Nephron (organoid): ENCODE results near the gene MICAL3.
A peak's percentile ranks its signal among the peaks of the same experiment; 100 is the strongest.
"Not testable (repeated sequence)": the region's sequence is repeated elsewhere in the genome, so short reads cannot be mapped to it uniquely, and the experiment has no call there.

Experiments used
- H3K27ac Mint-ChIP-seq, 3 experiments: 2 replicates each; pipeline ENCODE4 v1.8.0; 2020; ENCODE audit warnings: mixed read lengths in 3 of 3, mild to moderate bottlenecking in 2 of 3, moderate library complexity in 1 of 3
- H3K27me3 Mint-ChIP-seq: 2 replicates; pipeline ENCODE4 v1.8.0; 2021; ENCODE audit warnings: low read depth, mild to moderate bottlenecking, moderate library complexity, mixed read lengths
- H3K36me3 Mint-ChIP-seq: 2 replicates; pipeline ENCODE4 v1.8.0; 2020; ENCODE audit warnings: low read depth, mixed read lengths
- H3K4me1 Mint-ChIP-seq: 2 replicates; pipeline ENCODE4 v1.8.0; 2020; ENCODE audit warnings: mixed read lengths
- H3K4me3 Mint-ChIP-seq, 3 experiments: 2 replicates each; pipeline ENCODE4 v1.8.0; 2020; ENCODE audit warnings: mild to moderate bottlenecking in 3 of 3, mixed read lengths in 3 of 3, moderate library complexity in 2 of 3
- H3K9me3 Mint-ChIP-seq: 2 replicates; pipeline ENCODE4 v1.8.0; 2020; ENCODE audit warnings: mixed read lengths
- TF ChIP-seq, protein P1 (sequence below), 3 experiments: fragments of 200-600 bp; sonication (generic); IDR thresholded peaks; one replicate each; pipeline ENCODE4 v1.5.0; 2021; ENCODE audit warnings: antibody characterized with exemption in 3 of 3; ENCODE audit not compliant: unreplicated experiment in 3 of 3

The MICAL3 gene

DNA sequence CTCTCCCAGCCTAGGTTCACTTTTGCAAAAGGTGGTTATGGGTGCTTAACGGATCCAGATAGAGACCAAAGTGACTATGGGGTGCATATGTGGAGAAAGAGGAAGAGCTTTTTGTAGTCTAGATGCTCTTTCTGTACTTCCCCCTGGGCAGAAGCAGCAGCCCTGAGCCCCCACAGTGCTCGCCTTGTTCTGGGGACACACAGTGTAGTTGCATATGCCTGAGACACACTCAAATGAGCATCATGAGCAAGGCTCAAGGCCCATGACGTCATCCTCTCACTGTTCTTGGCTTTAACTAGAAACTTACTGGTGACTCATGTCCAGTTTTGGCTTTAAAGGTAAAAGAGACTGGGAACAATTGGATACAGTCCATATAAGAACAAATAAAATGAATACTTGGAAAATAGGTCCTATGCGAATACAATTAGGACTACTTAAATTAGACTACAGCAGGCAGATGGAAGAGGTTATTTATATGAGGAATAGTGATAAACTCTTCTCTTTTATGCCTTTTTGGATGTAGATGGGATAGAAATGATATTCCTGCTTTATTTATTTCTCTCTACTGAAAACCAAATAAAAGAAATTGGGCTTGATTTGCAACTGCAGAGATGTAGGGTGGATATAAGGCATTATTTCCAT is 33.3 kb upstream of the MICAL3 start:
- Mint-ChIP-seq H3K27me3 (peaks cover 20% of the 10 kb centered on the region), H3K4me1 (peaks cover 16% of the 10 kb centered on the region), H3K9me3 (no peaks in the 10 kb centered on the region), H3K27ac (peak overlapping the region; percentile 16 to 32 (median 19)), H3K4me3 (no peak overlapping the region), H3K36me3 (no peaks in the 10 kb centered on the region)
- TF ChIP-seq, protein P1, sequence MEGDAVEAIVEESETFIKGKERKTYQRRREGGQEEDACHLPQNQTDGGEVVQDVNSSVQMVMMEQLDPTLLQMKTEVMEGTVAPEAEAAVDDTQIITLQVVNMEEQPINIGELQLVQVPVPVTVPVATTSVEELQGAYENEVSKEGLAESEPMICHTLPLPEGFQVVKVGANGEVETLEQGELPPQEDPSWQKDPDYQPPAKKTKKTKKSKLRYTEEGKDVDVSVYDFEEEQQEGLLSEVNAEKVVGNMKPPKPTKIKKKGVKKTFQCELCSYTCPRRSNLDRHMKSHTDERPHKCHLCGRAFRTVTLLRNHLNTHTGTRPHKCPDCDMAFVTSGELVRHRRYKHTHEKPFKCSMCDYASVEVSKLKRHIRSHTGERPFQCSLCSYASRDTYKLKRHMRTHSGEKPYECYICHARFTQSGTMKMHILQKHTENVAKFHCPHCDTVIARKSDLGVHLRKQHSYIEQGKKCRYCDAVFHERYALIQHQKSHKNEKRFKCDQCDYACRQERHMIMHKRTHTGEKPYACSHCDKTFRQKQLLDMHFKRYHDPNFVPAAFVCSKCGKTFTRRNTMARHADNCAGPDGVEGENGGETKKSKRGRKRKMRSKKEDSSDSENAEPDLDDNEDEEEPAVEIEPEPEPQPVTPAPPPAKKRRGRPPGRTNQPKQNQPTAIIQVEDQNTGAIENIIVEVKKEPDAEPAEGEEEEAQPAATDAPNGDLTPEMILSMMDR (IDR thresholded peaks at IDR 0.05; ENCODE audit: unreplicated experiment in 3 of 3): no peak

GRCh38 chr22:18056807-18057474 is 32.6 kb upstream of the MICAL3 start:
- peak overlapping the region; percentile 32 to 63 (median 57) for H3K27ac Mint-ChIP-seq
- TF ChIP-seq, protein P1 (IDR thresholded peaks at IDR 0.05; ENCODE audit: unreplicated experiment in 3 of 3): no peak
- H3K4me1 Mint-ChIP-seq: peaks cover 16% of the 10 kb centered on the region
- H3K9me3 Mint-ChIP-seq: peaks cover 2% of the 10 kb centered on the region
- H3K36me3 Mint-ChIP-seq: no peaks in the 10 kb centered on the region
- H3K27me3 Mint-ChIP-seq: peaks cover 25% of the 10 kb centered on the region
- no peak overlapping the region for H3K4me3 Mint-ChIP-seq

GRCh38 chr22:18056161-18056666 is 31.9 kb upstream of the MICAL3 start:
- no peaks in the 10 kb centered on the region for H3K36me3 Mint-ChIP-seq
- peaks cover 16% of the 10 kb centered on the region for H3K4me1 Mint-ChIP-seq
- H3K9me3 Mint-ChIP-seq: peaks cover 2% of the 10 kb centered on the region

DNA sequence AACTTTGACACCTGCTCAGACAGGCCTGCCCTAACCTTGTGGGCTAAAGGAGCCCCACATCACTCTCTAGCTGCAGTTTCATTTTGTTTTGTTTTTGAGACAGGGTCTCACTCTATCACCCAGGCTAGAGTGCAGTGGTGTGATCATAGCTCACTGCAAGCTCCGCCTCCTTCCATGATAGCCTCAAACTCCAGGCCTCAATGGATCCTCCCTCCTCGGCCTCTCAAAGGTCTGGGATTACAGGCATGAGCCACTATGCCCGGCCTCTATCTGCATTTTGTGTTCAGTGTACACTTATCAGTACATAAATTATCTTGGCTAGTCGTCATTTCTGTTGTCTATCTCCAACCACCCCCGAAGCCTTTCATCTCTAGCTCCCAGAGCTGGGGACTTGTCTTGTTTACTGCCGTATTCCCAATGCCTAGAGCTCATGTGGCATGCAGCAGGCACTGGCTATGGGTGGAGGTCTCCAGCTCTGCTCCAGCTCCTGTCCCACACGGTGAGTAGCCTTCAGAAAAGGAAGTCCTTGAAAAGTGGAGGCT is 31.3 kb upstream of the MICAL3 start:
- TF ChIP-seq, protein P1 (IDR thresholded peaks at IDR 0.05; ENCODE audit: unreplicated experiment in 3 of 3): no peak
- Mint-ChIP-seq H3K4me1 (peaks cover 16% of the 10 kb centered on the region), H3K4me3 (no peak overlapping the region), H3K9me3 (peaks cover 2% of the 10 kb centered on the region), H3K27me3 (peaks cover 25% of the 10 kb centered on the region), H3K36me3 (no peaks in the 10 kb centered on the region), H3K27ac (peak overlapping the region in 1 of 3 experiments; percentile 57)

More at GRCh38 chr22:18056161-18056666, 31.9 kb upstream of the MICAL3 start:
- Mint-ChIP-seq H3K4me3 (no peak overlapping the region), H3K27ac (peak overlapping the region; percentile 32 to 63 (median 57)), H3K27me3 (peaks cover 25% of the 10 kb centered on the region)
- TF ChIP-seq, protein P1 (IDR thresholded peaks at IDR 0.05; ENCODE audit: unreplicated experiment in 3 of 3): no peak

DNA sequence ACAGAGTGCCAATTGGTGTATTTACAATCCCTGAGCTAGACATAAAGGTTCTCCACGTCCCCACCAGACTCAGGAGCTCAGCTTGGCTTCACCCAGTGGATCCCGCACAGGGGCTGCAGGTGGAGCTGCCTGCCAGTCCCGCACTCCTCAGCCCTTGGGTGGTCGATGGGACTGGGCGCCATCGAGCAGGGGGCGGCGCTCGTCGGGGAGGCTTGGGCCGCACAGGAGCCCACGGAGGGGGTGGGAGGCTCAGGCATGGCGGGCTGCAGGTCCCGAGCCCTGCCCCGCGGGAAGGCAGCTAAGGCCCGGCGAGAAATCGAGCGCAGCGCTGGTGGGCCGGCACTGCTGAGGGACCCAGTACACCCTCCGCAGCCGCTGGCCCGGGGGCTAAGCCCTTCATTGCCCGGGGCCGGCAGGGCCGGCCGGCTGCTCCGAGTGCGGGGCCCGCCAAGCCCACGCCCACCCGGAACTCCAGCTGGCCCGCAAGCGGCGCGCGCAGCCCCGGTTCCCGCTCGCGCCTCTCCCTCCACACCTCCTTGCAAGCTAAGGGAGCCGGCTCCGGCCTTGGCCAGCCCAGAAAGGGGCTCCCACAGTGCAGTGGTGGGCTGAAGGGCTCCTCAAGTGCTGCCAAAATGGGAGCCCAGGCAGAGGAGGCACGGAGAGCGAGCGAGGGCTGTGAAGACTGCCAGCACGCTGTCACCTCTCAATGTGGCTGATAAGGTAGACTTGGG is 29.0 kb upstream of the MICAL3 start:
- H3K9me3 Mint-ChIP-seq, H3K36me3 Mint-ChIP-seq, H3K4me3 Mint-ChIP-seq, H3K27ac Mint-ChIP-seq: not testable (repeated sequence)
- peaks cover 16% of the 10 kb centered on the region for H3K27me3 Mint-ChIP-seq
- peaks cover 16% of the 10 kb centered on the region for H3K4me1 Mint-ChIP-seq

- not testable (repeated sequence) for H3K27me3 Mint-ChIP-seq, H3K9me3 Mint-ChIP-seq, H3K4me1 Mint-ChIP-seq, H3K4me3 Mint-ChIP-seq, H3K27ac Mint-ChIP-seq, H3K36me3 Mint-ChIP-seq
Measured at GRCh38 chr22:18051113-18051512, 26.8 kb upstream of the MICAL3 start.
